ENCODE data around the gene PTHLH.

PTHLH gene

GRCh38 chr12:28010036-28010435 is 37.5 kb upstream of the PTHLH start:
- TF ChIP-seq, protein P1, sequence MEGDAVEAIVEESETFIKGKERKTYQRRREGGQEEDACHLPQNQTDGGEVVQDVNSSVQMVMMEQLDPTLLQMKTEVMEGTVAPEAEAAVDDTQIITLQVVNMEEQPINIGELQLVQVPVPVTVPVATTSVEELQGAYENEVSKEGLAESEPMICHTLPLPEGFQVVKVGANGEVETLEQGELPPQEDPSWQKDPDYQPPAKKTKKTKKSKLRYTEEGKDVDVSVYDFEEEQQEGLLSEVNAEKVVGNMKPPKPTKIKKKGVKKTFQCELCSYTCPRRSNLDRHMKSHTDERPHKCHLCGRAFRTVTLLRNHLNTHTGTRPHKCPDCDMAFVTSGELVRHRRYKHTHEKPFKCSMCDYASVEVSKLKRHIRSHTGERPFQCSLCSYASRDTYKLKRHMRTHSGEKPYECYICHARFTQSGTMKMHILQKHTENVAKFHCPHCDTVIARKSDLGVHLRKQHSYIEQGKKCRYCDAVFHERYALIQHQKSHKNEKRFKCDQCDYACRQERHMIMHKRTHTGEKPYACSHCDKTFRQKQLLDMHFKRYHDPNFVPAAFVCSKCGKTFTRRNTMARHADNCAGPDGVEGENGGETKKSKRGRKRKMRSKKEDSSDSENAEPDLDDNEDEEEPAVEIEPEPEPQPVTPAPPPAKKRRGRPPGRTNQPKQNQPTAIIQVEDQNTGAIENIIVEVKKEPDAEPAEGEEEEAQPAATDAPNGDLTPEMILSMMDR (conservative IDR thresholded peaks at IDR 0.05; ENCODE audit: low read depth, low read length): no peak
- DNase-seq (ENCODE audit: low read depth): no peak
- no peak overlapping the region for H3K4me3 ChIP-seq (ENCODE audit: low read length)

DNA sequence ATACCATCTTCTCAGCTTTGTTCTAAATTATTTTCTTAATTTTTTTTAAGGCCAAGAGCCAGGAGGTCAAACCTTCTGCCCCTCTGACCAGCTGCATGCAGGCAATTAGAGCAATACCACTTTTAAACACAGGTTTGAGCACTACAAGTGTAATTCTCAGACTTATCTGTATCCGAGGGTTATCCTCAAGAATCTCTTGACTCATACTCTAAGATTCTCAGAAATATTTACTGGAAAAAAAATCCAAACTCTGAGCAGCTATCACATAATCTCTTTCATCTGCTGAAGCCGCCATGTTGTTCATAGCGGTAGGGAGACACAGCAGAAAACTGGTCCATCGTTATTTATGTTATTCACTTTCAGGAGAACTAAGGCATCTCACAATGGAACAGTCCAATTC is 27.4 kb upstream of the PTHLH start:
- TF ChIP-seq, protein P1 (conservative IDR thresholded peaks at IDR 0.05; ENCODE audit: low read depth, low read length): no peak
- no peak for DNase-seq (ENCODE audit: low read depth)
- no peak overlapping the region for H3K4me3 ChIP-seq (ENCODE audit: low read length)

- H3K4me3 ChIP-seq (ENCODE audit: low read length): no peak overlapping the region
- no peak for DNase-seq (ENCODE audit: low read depth)
- TF ChIP-seq, protein P1 (conservative IDR thresholded peaks at IDR 0.05; ENCODE audit: low read depth, low read length): no peak
Observed at GRCh38 chr12:27999521-27999920, 27.0 kb upstream of the PTHLH start.

DNA sequence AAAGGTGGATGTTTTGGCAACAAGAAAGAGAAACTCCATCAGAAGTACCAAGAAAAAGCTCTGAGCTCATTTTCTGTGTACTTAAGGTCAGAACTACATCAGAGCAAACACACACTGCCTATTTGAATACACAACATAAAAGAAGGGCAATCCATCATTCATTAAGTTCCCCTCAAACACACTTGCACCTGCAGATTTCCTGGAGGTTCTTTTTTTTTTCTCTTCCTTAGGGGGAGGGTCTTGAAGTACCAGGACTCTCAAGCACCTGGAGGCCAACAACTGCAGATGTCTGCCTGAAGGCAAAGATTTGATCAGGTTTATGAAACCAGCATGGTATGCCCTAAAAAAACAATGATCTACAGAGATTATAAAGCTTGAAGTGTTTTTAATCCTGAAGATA is 26.1 kb upstream of the PTHLH start:
- no peak overlapping the region for H3K4me3 ChIP-seq (ENCODE audit: low read length)
- TF ChIP-seq, protein P1 (conservative IDR thresholded peaks at IDR 0.05; ENCODE audit: low read depth, low read length): no peak

DNA sequence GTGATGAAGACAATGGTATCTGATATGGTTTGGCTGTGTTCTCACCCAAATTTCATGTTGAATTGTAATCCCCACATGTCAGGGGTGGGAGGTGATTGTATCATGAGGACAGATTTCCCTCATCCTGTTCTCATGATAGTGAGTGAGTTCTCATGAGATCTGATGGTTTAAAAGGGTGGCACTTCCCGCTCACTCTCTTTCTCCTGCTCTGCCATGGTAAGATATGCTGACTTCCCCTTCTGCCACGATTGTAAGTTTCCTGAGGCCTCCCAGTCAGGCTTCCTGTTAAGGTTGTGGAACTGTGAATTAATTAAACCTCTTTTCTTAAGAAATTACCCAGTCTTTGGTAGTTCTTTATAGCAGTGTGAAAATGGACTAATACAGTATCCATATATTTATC is 25.6 kb upstream of the PTHLH start:
- no peak overlapping the region for H3K4me3 ChIP-seq (ENCODE audit: low read length)
- DNase-seq (ENCODE audit: low read depth): no peak
- TF ChIP-seq, protein P1 (conservative IDR thresholded peaks at IDR 0.05; ENCODE audit: low read depth, low read length): no peak

More for the DNA sequence above, 26.1 kb upstream of the PTHLH start:
- no peak for DNase-seq (ENCODE audit: low read depth)

GRCh38 chr12:27996761-27997160 is 24.2 kb upstream of the PTHLH start:
- H3K4me3 ChIP-seq (ENCODE audit: low read length): no peak overlapping the region
- no peak for DNase-seq (ENCODE audit: low read depth)
- TF ChIP-seq, protein P1 (conservative IDR thresholded peaks at IDR 0.05; ENCODE audit: low read depth, low read length): no peak

- H3K4me3 ChIP-seq (ENCODE audit: low read length): no peak overlapping the region
- DNase-seq (ENCODE audit: low read depth): no peak
- TF ChIP-seq, protein P1 (conservative IDR thresholded peaks at IDR 0.05; ENCODE audit: low read depth, low read length): no peak
Observed at GRCh38 chr12:27995406-27995805, 22.9 kb upstream of the PTHLH start.
